T-helper 2 cell treated with Interferon-gamma antibody and Interleukin-4, amounts not matched to agents 5 μg/mL and 100 μg/mL, for 36 hours (primary cell): ENCODE data around the gene CASP12.
A peak's percentile ranks its signal among the peaks of the same experiment; 100 is the strongest.

Experiments
- DNase-seq: peaks from one replicate; pipeline ENCODE4 v3.0.0; 2021; ENCODE audit warnings: low spot score
- H3K27ac Mint-ChIP-seq: one replicate; pipeline ENCODE4 v1.8.0; 2021; ENCODE audit warnings: mild to moderate bottlenecking, mixed read lengths
- H3K27me3 Mint-ChIP-seq: one replicate; pipeline ENCODE4 v1.8.0; 2021; ENCODE audit warnings: low read depth, mixed read lengths
- H3K36me3 Mint-ChIP-seq: one replicate; pipeline ENCODE4 v1.8.0; 2021; ENCODE audit warnings: low read depth, mixed read lengths
- H3K4me1 Mint-ChIP-seq: one replicate; pipeline ENCODE4 v1.8.0; 2021; ENCODE audit warnings: low read depth, mixed read lengths
- H3K4me3 Mint-ChIP-seq: one replicate; pipeline ENCODE4 v1.8.0; 2022; ENCODE audit warnings: mild to moderate bottlenecking, moderate library complexity, mixed read lengths
- H3K9me3 Mint-ChIP-seq: one replicate; pipeline ENCODE4 v1.8.0; 2021; ENCODE audit warnings: mixed read lengths

Gene CASP12

GRCh38 chr11:104908186-104908531 is 9.9 kb upstream of the CASP12 start:
- H3K4me1 Mint-ChIP-seq = peaks cover 6% of the 10 kb centered on the region
- H3K4me3 Mint-ChIP-seq = no peak overlapping the region
- peaks cover 2% of the 10 kb centered on the region for H3K36me3 Mint-ChIP-seq
- no peaks in the 10 kb centered on the region for H3K9me3 Mint-ChIP-seq
- no peak overlapping the region for H3K27ac Mint-ChIP-seq
- H3K27me3 Mint-ChIP-seq = no peaks in the 10 kb centered on the region
- DNase-seq = no peak

- Mint-ChIP-seq H3K27ac (no peak overlapping the region), H3K9me3 (no peaks in the 10 kb centered on the region), H3K4me1 (peaks cover 6% of the 10 kb centered on the region), H3K36me3 (peaks cover 2% of the 10 kb centered on the region), H3K27me3 (no peaks in the 10 kb centered on the region), H3K4me3 (no peak overlapping the region)
- no peak for DNase-seq
Measured at GRCh38 chr11:104907521-104908185, 9.4 kb upstream of the CASP12 start.

DNA sequence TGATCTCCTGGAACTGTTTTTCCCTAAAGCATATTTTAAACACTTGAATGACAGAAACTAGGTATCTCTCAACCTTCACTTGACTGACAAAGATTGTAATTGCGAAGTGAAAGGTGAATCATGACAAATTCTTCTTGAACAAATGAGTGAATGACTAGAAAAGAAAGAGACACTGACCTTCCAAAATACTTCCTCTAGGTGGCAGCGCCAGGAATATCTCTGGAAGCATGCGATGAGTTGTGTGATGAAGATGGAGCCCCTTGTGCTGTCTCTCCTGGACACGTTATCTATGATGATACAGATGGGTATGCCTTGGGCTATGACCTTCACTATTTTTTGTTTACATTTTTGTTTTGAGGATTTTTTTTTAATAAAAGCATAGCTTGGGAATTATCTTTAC is 7.0 kb upstream of the CASP12 start:
- H3K27ac Mint-ChIP-seq = no peak overlapping the region

DNA sequence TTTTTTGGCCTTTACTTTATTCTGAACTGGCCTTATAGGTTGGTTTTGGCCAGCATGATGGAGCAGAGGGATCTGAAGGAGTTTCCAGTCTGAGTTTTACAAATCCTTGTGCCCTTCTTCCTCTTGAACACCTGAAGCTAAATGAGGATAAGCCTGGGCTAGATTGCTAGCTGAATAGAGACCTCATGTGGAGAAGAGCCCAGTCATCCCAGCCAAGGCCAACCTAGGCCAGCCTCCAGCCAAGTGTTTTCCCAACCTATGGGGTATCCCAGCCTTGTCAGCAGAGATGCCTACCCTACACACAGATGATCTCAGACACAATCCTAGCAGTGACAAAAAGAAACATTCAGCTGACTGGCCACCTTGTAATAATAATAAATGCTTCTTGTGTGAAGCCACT is 966 bp upstream of the CASP12 start:
- Mint-ChIP-seq H3K4me1 (peaks cover 14% of the 10 kb centered on the region), H3K27ac (no peak overlapping the region), H3K9me3 (peaks cover 5% of the 10 kb centered on the region), H3K4me3 (no peak overlapping the region), H3K27me3 (peaks cover 3% of the 10 kb centered on the region), H3K36me3 (no peaks in the 10 kb centered on the region)
- DNase-seq = no peak

More for the DNA sequence above, 7.0 kb upstream of the CASP12 start:
- Mint-ChIP-seq H3K4me1 (peaks cover 9% of the 10 kb centered on the region), H3K36me3 (peaks cover 2% of the 10 kb centered on the region), H3K4me3 (no peak overlapping the region), H3K9me3 (peaks cover 5% of the 10 kb centered on the region), H3K27me3 (peaks cover 3% of the 10 kb centered on the region)
- DNase-seq = no peak

- Mint-ChIP-seq H3K36me3 (no peaks in the 10 kb centered on the region), H3K9me3 (peaks cover 5% of the 10 kb centered on the region), H3K27me3 (peaks cover 3% of the 10 kb centered on the region), H3K4me1 (peaks cover 14% of the 10 kb centered on the region), H3K27ac (no peak overlapping the region), H3K4me3 (no peak overlapping the region)
- no peak for DNase-seq
Measured at GRCh38 chr11:104898685-104899013, 389 bp upstream of the CASP12 start.

DNA sequence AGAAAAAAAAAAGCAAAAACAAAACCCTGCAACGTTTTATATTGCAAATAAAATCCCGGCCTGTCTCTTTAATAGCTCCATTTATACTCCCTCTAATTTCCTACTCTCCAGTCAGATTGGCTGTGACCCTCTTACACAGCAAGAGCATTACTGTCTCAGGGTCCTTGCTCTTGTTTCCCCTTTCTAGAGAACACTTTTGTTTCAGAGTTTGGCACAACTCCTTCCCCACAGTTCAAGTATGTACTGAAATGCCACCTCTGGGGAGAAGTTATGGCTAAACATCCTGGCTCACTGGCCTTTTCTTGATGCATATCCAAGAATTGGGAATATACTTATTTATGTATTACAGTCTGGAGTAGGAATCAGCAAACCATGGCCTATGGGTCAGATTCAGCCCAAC is 2.6 kb downstream of the CASP12 start:
- no peak for DNase-seq
- Mint-ChIP-seq H3K4me1 (peaks cover 11% of the 10 kb centered on the region), H3K27ac (no peak overlapping the region)

GRCh38 chr11:104893876-104894275 is 4.4 kb downstream of the CASP12 start:
- H3K9me3 Mint-ChIP-seq = no peaks in the 10 kb centered on the region
- no peak for DNase-seq
- H3K36me3 Mint-ChIP-seq = no peaks in the 10 kb centered on the region
- peaks cover 11% of the 10 kb centered on the region for H3K4me1 Mint-ChIP-seq
- no peak overlapping the region for H3K27ac Mint-ChIP-seq
- H3K4me3 Mint-ChIP-seq = no peak overlapping the region
- no peaks in the 10 kb centered on the region for H3K27me3 Mint-ChIP-seq

More for the DNA sequence above, 2.6 kb downstream of the CASP12 start:
- peaks cover 2% of the 10 kb centered on the region for H3K27me3 Mint-ChIP-seq
- H3K4me3 Mint-ChIP-seq = no peak overlapping the region
- no peaks in the 10 kb centered on the region for H3K36me3 Mint-ChIP-seq
- no peaks in the 10 kb centered on the region for H3K9me3 Mint-ChIP-seq

DNA sequence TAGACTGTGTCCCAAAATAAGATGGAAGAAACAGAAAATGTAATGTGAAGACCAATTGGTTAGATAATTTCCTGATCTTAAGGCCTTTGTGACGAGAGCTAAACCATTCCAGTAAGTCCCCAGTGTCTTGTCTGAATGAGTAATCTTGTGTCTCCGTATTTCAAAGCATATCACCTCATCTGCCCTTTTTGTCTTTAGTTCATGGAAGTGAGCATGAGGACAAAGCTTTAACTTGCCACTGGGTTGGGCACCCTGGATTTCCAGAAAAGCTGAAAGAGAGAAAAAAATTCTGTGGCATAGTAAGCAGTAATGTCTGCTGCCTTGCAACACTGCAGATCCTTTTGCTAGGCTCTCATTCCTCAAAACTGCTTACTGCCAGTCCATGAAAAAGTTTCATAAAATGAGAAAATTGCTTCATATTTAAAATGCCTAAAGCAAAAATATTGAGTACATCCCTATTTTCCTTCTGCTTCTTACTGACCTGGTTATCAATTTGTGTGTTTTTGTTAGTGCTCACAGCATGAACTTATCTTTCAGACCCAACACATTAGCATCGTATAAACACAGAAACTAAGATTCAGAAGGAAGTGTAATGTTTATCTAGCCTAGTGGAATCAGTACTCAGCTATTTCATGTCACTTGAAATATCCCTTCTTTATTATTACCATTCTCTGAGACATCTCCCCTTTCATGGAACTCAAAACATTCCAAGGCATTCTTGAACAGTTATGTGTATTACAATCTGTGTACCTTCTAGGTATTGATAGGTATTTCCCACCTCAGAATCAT is 5.3 kb downstream of the CASP12 start:
- no peak overlapping the region for H3K27ac Mint-ChIP-seq
- H3K36me3 Mint-ChIP-seq = no peaks in the 10 kb centered on the region
- no peaks in the 10 kb centered on the region for H3K9me3 Mint-ChIP-seq
- H3K4me3 Mint-ChIP-seq = no peak overlapping the region
- H3K4me1 Mint-ChIP-seq = peaks cover 3% of the 10 kb centered on the region
- no peak for DNase-seq
- no peaks in the 10 kb centered on the region for H3K27me3 Mint-ChIP-seq

DNA sequence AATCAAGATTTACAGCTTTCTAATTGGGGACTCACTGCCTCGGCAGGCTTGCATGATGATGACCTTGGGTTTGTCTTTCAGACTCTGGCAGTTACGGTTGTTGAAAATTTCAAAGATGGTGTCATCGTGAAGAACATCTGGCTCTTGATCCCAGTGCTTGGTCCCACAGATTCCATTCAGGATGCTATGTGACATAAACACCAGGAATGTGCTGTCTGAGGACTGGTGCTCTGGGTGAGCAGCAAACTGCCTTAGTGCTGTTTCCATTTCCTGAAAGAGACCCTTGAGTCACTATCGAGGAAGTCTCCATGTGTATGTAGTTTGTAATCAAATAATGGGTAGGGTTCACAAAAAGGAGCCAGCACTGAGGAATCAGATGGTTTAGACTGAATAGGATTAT is 7.1 kb downstream of the CASP12 start:
- no peak for DNase-seq

GRCh38 chr11:104883342-104883741 is 14.9 kb downstream of the CASP12 start:
- Mint-ChIP-seq H3K4me1 (peaks cover 8% of the 10 kb centered on the region), H3K27ac (no peak overlapping the region), H3K36me3 (peaks cover 2% of the 10 kb centered on the region), H3K9me3 (peaks cover 7% of the 10 kb centered on the region), H3K4me3 (no peak overlapping the region), H3K27me3 (no peaks in the 10 kb centered on the region)
- DNase-seq = no peak

More for the DNA sequence above, 7.1 kb downstream of the CASP12 start:
- Mint-ChIP-seq H3K27ac (no peak overlapping the region), H3K36me3 (no peaks in the 10 kb centered on the region), H3K27me3 (no peaks in the 10 kb centered on the region), H3K4me3 (no peak overlapping the region), H3K4me1 (no peaks in the 10 kb centered on the region), H3K9me3 (no peaks in the 10 kb centered on the region)

- Mint-ChIP-seq H3K4me1 (peaks cover 24% of the 10 kb centered on the region), H3K27me3 (no peaks in the 10 kb centered on the region), H3K4me3 (no peak overlapping the region), H3K9me3 (peaks cover 7% of the 10 kb centered on the region), H3K27ac (no peak overlapping the region), H3K36me3 (peaks cover 2% of the 10 kb centered on the region)
- DNase-seq = no peak
Measured at GRCh38 chr11:104881117-104881794, 17.0 kb downstream of the CASP12 start.

- Mint-ChIP-seq H3K9me3 (peaks cover 7% of the 10 kb centered on the region), H3K4me1 (peaks cover 36% of the 10 kb centered on the region), H3K27ac (no peak overlapping the region), H3K36me3 (peaks cover 2% of the 10 kb centered on the region), H3K27me3 (no peaks in the 10 kb centered on the region), H3K4me3 (no peak overlapping the region)
- no peak for DNase-seq
Measured at GRCh38 chr11:104879514-104880190, 18.6 kb downstream of the CASP12 start.

- no peak for DNase-seq
- peak overlapping the region; percentile 45 for H3K27ac Mint-ChIP-seq
- H3K27me3 Mint-ChIP-seq = no peaks in the 10 kb centered on the region
- H3K4me3 Mint-ChIP-seq = peak overlapping the region; percentile 43
- peaks cover 2% of the 10 kb centered on the region for H3K36me3 Mint-ChIP-seq
- H3K4me1 Mint-ChIP-seq = peaks cover 32% of the 10 kb centered on the region
- peaks cover 7% of the 10 kb centered on the region for H3K9me3 Mint-ChIP-seq
Measured at GRCh38 chr11:104876861-104877431, 21.3 kb downstream of the CASP12 start.
